Measurements from ENCODE around the gene CYP24A1. TPM values are rescaled to one million over a fixed set of nuclear protein-coding genes. Genes with fewer than 3 reads are reported as not detected.

The CYP24A1 gene
- polyA plus RNA-seq, 1 donor = 0.88 TPM

GRCh38 chr20:54155736-54156317 lies 18.0 kb downstream of the CYP24A1 start:
- no peak for DNase-seq

DNA sequence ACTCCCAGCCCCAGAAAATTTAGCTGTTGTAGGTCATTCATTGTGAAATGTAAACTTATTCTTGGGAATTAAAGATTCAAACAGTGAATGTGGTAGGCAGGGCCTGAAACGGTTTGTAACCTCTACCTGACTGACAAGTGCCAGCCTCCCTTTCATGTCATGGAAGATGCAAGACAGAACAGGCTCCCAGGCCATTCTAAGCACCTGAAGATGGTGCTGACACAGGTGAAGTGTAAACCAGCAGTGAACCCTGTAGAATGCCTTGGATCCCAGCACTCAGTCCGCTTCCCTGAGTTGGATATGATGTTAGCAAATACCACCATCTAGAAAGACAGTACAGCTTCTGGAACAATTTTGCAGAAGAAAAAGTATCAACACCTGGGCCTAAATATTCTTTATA lies 19.3 kb downstream of the CYP24A1 start:
- DNase-seq = no peak

- DNase-seq = no peak
Observed at GRCh38 chr20:54153847-54154246, 19.9 kb downstream of the CYP24A1 start.

GRCh38 chr20:54153041-54153327 lies 20.8 kb downstream of the CYP24A1 start:
- no peak for DNase-seq

DNA sequence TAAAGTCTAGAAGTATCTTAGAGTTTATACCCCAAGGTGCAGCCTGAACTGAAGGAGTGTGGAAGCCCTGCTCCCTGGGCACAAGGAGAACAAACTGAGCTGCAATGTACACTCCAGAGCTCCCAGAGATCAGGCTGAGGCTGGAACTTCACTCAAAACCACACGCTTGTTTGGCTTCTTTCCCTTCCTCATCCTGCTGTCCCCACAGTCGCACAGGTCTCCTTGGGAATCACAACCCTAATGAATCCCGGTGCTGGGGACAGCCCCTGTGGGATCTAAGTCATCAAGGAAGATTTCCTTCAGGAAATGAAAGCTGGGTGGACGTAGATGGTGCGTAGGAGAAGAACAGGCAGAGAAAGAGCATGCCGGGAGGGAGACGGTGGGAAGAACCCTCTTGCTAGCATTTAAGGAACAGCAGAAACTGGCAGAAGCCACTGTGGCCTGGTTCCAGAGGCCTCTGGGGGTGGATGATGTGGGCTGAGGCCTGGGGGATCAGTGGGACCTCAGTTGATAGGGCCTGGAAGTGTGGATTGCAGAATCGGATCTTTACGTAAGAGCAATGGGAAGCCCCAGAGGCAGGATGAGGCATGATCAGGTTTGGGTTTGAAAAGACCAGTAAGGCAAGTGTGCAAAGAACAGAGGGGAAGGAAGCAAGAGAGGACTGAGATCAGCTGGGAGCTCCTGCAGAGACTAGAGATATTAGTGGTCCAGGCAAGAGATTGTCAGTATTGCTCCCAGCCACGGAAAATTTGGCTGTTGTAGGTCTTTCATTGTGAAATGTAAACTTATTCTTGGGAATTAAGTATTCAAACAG lies 21.4 kb downstream of the CYP24A1 start:
- DNase-seq = no peak

GRCh38 chr20:54151511-54152226 lies 22.1 kb downstream of the CYP24A1 start:
- DNase-seq = no peak

DNA sequence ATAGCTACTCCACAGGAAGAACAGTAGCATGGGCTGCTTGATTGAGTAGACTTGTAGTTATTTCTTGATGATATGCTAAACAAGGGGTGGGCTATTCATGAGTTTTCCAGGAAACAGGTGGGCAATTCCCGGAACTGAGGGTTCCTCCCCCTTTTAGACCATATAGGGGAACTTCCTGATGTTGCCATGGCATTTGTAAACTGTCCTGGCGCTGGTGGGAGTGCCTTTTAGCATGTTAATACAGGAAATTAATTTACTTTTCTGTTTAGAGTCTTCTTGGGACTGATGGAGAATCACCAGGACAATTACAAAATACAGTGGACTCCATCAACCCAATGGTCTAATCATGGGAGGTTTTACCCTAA lies 22.7 kb downstream of the CYP24A1 start:
- DNase-seq = no peak

GRCh38 chr20:54149765-54150264 lies 24.0 kb downstream of the CYP24A1 start:
- no peak for DNase-seq

- DNase-seq = no peak
Observed at GRCh38 chr20:54148947-54149764, 24.6 kb downstream of the CYP24A1 start.

- no peak for DNase-seq
Observed at GRCh38 chr20:54146672-54147071, 27.1 kb downstream of the CYP24A1 start.

- no peak for DNase-seq
Observed at GRCh38 chr20:54144847-54145414, 28.9 kb downstream of the CYP24A1 start.

GRCh38 chr20:54140927-54141566 lies 32.7 kb downstream of the CYP24A1 start:
- no peak for DNase-seq

- DNase-seq = no peak
Observed at GRCh38 chr20:54140486-54140885, 33.3 kb downstream of the CYP24A1 start.

DNA sequence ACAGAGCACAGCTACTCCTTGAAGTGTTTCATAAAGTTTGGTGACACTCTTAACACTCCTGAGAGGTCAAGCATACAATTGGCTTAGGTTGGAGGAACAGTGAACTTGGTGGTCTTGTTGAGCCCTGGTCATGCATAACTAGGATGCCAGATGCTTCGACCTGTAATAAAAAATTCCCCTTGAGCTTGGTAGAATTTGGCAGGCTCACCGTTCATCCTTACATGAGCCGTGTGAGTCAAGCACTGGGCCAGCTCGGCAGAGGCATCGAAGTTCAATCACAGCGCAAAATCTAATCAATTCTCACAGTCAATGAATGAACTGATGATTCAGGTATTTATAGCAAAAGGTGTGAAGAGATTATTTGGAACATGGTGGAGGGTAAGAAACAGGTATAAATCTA lies 33.7 kb downstream of the CYP24A1 start:
- no peak for DNase-seq

GRCh38 chr20:54139188-54139587 lies 34.6 kb downstream of the CYP24A1 start:
- DNase-seq = no peak

DNA sequence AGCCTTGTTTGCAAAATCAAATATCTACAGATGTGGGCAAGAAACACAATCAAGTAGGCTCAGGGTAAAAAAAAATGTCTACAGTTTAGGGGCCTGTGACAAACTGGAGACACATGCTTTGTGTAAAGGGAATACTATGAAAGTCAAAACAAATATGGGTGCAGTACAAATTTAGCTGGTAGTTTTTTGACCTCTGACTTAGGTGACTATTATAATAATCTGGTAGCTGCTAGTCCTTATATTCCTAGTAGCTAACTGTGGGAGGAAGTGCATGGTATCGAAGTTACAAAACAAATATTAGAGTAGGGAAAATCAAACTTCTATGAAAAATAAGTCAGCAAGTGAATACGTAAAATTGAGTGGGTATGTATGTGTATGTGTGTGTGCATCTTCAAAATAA lies 35.4 kb downstream of the CYP24A1 start:
- no peak for DNase-seq

GRCh38 chr20:54137115-54137514 lies 36.7 kb downstream of the CYP24A1 start:
- no peak for DNase-seq

DNA sequence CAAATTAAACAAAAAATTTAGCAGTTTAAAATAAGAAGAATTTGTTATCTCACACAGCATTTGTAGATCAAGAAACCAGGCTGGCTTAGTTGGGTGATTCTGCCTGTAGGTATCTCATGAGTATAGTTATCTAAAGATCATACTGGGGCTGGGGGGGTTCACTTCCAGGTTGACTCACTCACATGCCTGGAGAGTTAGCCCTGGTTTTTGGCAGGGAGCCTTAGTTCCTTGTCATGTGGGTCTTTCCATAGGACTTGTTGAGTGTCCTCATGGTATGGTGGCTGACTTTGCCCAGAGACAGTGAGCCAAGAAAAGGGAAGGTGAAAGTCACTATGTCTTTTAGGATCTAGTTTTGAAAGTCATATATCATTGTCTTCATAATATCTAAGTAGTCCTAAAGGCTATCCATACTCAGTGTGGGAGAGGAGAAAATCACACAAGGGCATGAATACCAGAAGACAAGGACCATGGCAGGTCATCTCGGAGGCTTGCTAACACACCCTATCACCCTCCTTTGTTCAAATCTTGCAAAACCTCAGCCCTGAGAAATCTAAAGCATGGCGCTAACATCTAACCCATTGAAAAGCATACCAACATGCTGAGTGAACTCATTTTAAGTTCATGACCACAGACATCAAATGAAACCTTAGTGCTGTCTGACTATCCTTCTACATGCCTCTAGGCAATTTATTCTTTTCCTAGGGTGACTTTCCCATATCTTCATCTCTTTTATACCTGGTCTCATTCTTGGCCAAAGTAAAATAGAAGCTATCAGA lies 39.2 kb downstream of the CYP24A1 start:
- no peak for DNase-seq

- DNase-seq = no peak
Observed at GRCh38 chr20:54133434-54134427, 40.1 kb downstream of the CYP24A1 start.

Measured in hindlimb muscle (tissue), 1 donor.